Measurements from ENCODE around the gene CYP11A1. TPM values are rescaled to one million over a fixed set of nuclear protein-coding genes. Genes with fewer than 3 reads are reported as not detected.

Gene CYP11A1
- total RNA-seq, 6 donors from 2014 or later = 0.91 to 8.4 (median 1.1) TPM; not detected in 1

GRCh38 chr15:74320352-74321247 lies 46.8 kb downstream of the CYP11A1 start:
- WGBS, 2 donors = 82 to 89% methylated on average over 8 to 10 of the region's 10 CpGs
- peaks cover 0 to 12% (median 2%) of the 10 kb centered on the region in 4 donors for H3K4me1 ChIP-seq
- no peak for DNase-seq
- H3K27ac ChIP-seq = no peak overlapping the region
- TF ChIP-seq EP300 (IDR thresholded peaks at IDR 0.05) (no peak), CTCF (IDR thresholded peaks at IDR 0.05) (peak in 5 of 6 experiments; percentile 27 to 36 (median 32)), POLR2AphosphoS5 (IDR thresholded peaks at IDR 0.05) (no peak), POLR2A (IDR thresholded peaks at IDR 0.05) (no peak)
- no peaks in the 10 kb centered on the region for H3K9me3 ChIP-seq
- no peak overlapping the region for H3K4me3 ChIP-seq
- H3K27me3 ChIP-seq = no peaks in the 10 kb centered on the region
- H3K36me3 ChIP-seq = no peaks in the 10 kb centered on the region
- ATAC-seq (ENCODE audit: low FRiP score in 2 of 2) = peak in 1 of 2 donors; percentile 46

- TF ChIP-seq EP300 (IDR thresholded peaks at IDR 0.05) = no peak
- TF ChIP-seq POLR2A (IDR thresholded peaks at IDR 0.05) = no peak
- TF ChIP-seq CTCF (IDR thresholded peaks at IDR 0.05) = no peak
- TF ChIP-seq POLR2AphosphoS5 (IDR thresholded peaks at IDR 0.05) = no peak
- Histone ChIP-seq H3K36me3 (no peaks in the 10 kb centered on the region), H3K27ac (no peak overlapping the region), H3K27me3 (no peaks in the 10 kb centered on the region), H3K9me3 (no peaks in the 10 kb centered on the region), H3K4me3 (no peak overlapping the region), H3K4me1 (peaks cover 0 to 14% (median 2%) of the 10 kb centered on the region in 4 donors)
- DNase-seq (peak in 1 of 2 donors; percentile 36), ATAC-seq (ENCODE audit: low FRiP score in 2 of 2) (no peak)
- 50 to 51% methylated on average over 4 to 8 of the region's 8 CpGs for WGBS, 2 donors
These were observed 47.7 kb downstream of the CYP11A1 start for GRCh38 chr15:74319596-74320351.

DNA sequence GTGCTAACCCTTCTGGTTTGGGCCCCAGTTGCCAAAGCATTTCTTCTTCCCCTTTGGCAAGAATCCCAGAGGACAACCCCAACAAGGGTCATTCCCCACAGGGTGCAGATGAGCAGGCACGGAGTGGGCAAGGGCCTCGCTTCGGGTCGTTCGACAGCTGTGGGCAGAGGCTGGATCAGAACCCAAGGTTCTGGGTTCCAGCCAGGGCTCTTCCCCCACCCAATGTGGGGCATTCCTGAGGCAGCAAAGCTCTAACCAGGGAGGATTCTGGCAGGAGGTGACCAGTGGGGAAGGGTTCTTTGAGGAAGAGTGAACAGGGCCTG lies 48.3 kb downstream of the CYP11A1 start:
- no peak overlapping the region for H3K27ac ChIP-seq
- peaks cover 0 to 14% (median 2%) of the 10 kb centered on the region in 4 donors for H3K4me1 ChIP-seq
- no peaks in the 10 kb centered on the region for H3K27me3 ChIP-seq
- no peaks in the 10 kb centered on the region for H3K9me3 ChIP-seq
- no peak overlapping the region for H3K4me3 ChIP-seq
- no peak for TF ChIP-seq POLR2A (IDR thresholded peaks at IDR 0.05)
- DNase-seq = peak in 1 of 2 donors; percentile 65
- WGBS, 2 donors = 89% methylated on average over 5 of the region's 5 CpGs; no CpG with 5 or more reads in 1 of the 2 donors
- no peak for ATAC-seq (ENCODE audit: low FRiP score in 2 of 2)
- no peaks in the 10 kb centered on the region for H3K36me3 ChIP-seq

- peak; percentile 1 to 49 for ATAC-seq (ENCODE audit: low FRiP score in 2 of 2)
- H3K4me1 ChIP-seq = peaks cover 0 to 14% (median 2%) of the 10 kb centered on the region in 4 donors
- H3K36me3 ChIP-seq = no peaks in the 10 kb centered on the region
- no peaks in the 10 kb centered on the region for H3K9me3 ChIP-seq
- H3K27ac ChIP-seq = no peak overlapping the region
- DNase-seq = peak in 1 of 2 donors; percentile 53
- no peak overlapping the region for H3K4me3 ChIP-seq
- H3K27me3 ChIP-seq = no peaks in the 10 kb centered on the region
- TF ChIP-seq CTCF (IDR thresholded peaks at IDR 0.05) = no peak
- no peak for TF ChIP-seq POLR2A (IDR thresholded peaks at IDR 0.05)
- no peak for TF ChIP-seq EP300 (IDR thresholded peaks at IDR 0.05)
- TF ChIP-seq POLR2AphosphoS5 (IDR thresholded peaks at IDR 0.05) = no peak
- WGBS, 2 donors = 83 to 85% methylated on average over 5 to 6 of the region's 6 CpGs
These were observed 48.9 kb downstream of the CYP11A1 start for GRCh38 chr15:74318376-74319137.

Measured in upper lobe of left lung (tissue), 6 donors.